ENCODE data around the gene ZXDC. TPM values are rescaled to one million over a fixed set of nuclear protein-coding genes. Genes with fewer than 3 reads are reported as not detected.
A peak's percentile ranks its signal among the peaks of the same experiment; 100 is the strongest.

ZXDC gene
- total RNA-seq, 1 experiment from 2014 or later: 33.3 TPM

DNA sequence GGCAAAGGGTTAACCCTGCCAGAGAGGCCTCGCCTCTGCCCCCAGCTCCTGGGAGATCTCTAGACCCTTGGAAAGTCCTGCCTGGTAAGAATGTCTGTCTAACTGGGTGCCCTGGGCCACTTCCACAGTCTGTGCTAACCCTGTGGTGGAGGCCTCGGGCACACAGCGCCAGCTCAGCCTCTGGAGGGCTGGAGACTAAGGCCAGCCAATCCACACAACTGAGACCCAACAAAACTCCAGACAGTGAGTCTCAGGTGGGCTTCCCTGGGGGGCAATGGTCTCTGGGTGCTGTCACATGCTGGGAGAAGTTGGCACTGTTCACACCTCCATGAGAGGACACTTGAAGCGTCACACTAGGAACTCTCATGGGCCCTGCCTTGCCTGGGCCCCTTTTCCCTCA is 19.5 kb downstream of the ZXDC start:
- ChIA-PET CTCF (no interaction called here), POLR2A (interaction anchor here (0.5 kb wide), 1 partner anchor 1100 kb away, joined by 15 read pairs; no protein-coding TSS in a partner anchor)
- Histone ChIP-seq H3K4me1 (ENCODE audit: control insufficient read depth, insufficient read depth, low read length) (no peaks in the 10 kb centered on the region), H3K27me3 (ENCODE audit: control insufficient read depth, insufficient read depth, low read length) (no peaks in the 10 kb centered on the region), H3K4me3 (ENCODE audit: low read depth in 2 of 2, low read length in 2 of 2) (no peak overlapping the region), H3K36me3 (ENCODE audit: control insufficient read depth, insufficient read depth, low read length) (peaks cover 16% of the 10 kb centered on the region), H3K9me3 (ENCODE audit: control insufficient read depth, insufficient read depth, low read depth, low read length) (no peaks in the 10 kb centered on the region), H3K27ac (ENCODE audit: low read length) (no peak overlapping the region)
- in situ Hi-C loops (cut with HindIII; ENCODE audit: low pct_unique_long_range_greater_than_20kb, low sequenced_read_pairs) (no loop called here), intact Hi-C loops (cut with micrococcal nuclease; ENCODE audit: unreplicated experiment) (no loop called here)
- peak; percentile 50; the same call in 1 of the 2 replicates for ATAC-seq
- DNase-seq (ENCODE audit: low read depth, low spot score): no peak
- no TSS peak for BruUV-seq (replicated peaks)
- no peak for TF ChIP-seq SIN3A (IDR thresholded peaks at IDR 0.05; ENCODE audit: borderline replicate concordance, insufficient read depth, low read depth, low read length)
- TF ChIP-seq, protein P1, sequence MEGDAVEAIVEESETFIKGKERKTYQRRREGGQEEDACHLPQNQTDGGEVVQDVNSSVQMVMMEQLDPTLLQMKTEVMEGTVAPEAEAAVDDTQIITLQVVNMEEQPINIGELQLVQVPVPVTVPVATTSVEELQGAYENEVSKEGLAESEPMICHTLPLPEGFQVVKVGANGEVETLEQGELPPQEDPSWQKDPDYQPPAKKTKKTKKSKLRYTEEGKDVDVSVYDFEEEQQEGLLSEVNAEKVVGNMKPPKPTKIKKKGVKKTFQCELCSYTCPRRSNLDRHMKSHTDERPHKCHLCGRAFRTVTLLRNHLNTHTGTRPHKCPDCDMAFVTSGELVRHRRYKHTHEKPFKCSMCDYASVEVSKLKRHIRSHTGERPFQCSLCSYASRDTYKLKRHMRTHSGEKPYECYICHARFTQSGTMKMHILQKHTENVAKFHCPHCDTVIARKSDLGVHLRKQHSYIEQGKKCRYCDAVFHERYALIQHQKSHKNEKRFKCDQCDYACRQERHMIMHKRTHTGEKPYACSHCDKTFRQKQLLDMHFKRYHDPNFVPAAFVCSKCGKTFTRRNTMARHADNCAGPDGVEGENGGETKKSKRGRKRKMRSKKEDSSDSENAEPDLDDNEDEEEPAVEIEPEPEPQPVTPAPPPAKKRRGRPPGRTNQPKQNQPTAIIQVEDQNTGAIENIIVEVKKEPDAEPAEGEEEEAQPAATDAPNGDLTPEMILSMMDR (IDR thresholded peaks at IDR 0.05): no peak
- TF ChIP-seq POLR2AphosphoS5 (IDR thresholded peaks at IDR 0.05; ENCODE audit: low read depth, low read length): no peak
- no peak for TF ChIP-seq TCF7L2 (IDR thresholded peaks at IDR 0.05; ENCODE audit: low read depth, low read length)
- TF ChIP-seq, protein P2, sequence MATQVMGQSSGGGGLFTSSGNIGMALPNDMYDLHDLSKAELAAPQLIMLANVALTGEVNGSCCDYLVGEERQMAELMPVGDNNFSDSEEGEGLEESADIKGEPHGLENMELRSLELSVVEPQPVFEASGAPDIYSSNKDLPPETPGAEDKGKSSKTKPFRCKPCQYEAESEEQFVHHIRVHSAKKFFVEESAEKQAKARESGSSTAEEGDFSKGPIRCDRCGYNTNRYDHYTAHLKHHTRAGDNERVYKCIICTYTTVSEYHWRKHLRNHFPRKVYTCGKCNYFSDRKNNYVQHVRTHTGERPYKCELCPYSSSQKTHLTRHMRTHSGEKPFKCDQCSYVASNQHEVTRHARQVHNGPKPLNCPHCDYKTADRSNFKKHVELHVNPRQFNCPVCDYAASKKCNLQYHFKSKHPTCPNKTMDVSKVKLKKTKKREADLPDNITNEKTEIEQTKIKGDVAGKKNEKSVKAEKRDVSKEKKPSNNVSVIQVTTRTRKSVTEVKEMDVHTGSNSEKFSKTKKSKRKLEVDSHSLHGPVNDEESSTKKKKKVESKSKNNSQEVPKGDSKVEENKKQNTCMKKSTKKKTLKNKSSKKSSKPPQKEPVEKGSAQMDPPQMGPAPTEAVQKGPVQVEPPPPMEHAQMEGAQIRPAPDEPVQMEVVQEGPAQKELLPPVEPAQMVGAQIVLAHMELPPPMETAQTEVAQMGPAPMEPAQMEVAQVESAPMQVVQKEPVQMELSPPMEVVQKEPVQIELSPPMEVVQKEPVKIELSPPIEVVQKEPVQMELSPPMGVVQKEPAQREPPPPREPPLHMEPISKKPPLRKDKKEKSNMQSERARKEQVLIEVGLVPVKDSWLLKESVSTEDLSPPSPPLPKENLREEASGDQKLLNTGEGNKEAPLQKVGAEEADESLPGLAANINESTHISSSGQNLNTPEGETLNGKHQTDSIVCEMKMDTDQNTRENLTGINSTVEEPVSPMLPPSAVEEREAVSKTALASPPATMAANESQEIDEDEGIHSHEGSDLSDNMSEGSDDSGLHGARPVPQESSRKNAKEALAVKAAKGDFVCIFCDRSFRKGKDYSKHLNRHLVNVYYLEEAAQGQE (IDR thresholded peaks at IDR 0.05; ENCODE audit: insufficient read depth in 1 of 2, low read depth in 2 of 2, low read length in 1 of 2): no peak

DNA sequence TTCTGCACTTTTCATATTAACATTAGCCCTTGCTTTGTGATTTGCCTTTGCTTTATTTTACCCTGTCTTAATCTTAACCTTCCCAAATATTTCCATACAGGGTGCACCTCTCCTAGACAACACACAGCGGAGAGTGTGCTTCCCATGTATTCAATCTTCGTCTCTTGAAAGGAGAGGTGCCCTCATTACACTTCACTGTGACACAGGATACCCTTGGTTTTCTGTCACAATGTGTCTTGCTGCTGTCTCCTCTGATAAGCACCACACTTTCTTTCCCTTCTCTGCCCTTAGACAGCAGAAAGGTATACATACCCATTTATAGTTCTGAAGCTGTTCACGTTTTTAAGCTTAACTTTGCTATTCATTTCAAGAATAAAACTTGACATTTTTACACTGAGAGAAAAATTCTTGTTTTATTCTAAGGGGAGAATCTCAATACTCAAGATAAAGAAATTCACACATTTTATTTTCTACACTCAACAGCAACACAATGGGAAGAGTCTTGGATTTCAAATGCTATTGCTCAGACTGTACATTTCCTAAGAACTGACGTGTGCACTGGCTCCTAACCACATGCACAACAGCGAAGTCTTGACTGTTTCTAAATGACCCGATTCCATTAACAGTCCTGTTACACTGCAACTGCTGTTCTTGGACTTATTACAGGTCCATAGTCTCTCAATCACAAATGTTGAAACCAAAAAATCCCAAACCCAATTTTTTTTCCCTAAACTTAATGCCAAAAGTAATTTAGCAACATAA is 21.1 kb downstream of the ZXDC start:
- Histone ChIP-seq H3K4me3 (ENCODE audit: low read depth in 2 of 2, low read length in 2 of 2) (no peak overlapping the region), H3K27me3 (ENCODE audit: control insufficient read depth, insufficient read depth, low read length) (no peaks in the 10 kb centered on the region), H3K27ac (ENCODE audit: low read length) (no peak overlapping the region), H3K36me3 (ENCODE audit: control insufficient read depth, insufficient read depth, low read length) (peaks cover 5% of the 10 kb centered on the region), H3K4me1 (ENCODE audit: control insufficient read depth, insufficient read depth, low read length) (no peaks in the 10 kb centered on the region), H3K9me3 (ENCODE audit: control insufficient read depth, insufficient read depth, low read depth, low read length) (no peaks in the 10 kb centered on the region)
- in situ Hi-C loops (cut with HindIII; ENCODE audit: low pct_unique_long_range_greater_than_20kb, low sequenced_read_pairs): no loop called here
- DNase-seq (ENCODE audit: low read depth, low spot score): no peak
- CTCF ChIA-PET: no interaction called here
- TF ChIP-seq, protein P1 (IDR thresholded peaks at IDR 0.05): no peak
- TF ChIP-seq TCF7L2 (IDR thresholded peaks at IDR 0.05; ENCODE audit: low read depth, low read length) (no peak), POLR2AphosphoS5 (IDR thresholded peaks at IDR 0.05; ENCODE audit: low read depth, low read length) (no peak), SIN3A (IDR thresholded peaks at IDR 0.05; ENCODE audit: borderline replicate concordance, insufficient read depth, low read depth, low read length) (no peak)
- TF ChIP-seq, protein P2 (IDR thresholded peaks at IDR 0.05; ENCODE audit: insufficient read depth in 1 of 2, low read depth in 2 of 2, low read length in 1 of 2): no peak
- TSS peak; percentile 24 for BruUV-seq (replicated peaks)
- POLR2A ChIA-PET: no interaction called here
- no peak for ATAC-seq
- intact Hi-C loops (cut with micrococcal nuclease; ENCODE audit: unreplicated experiment): no loop called here

Measured in Panc1 (cell line).